ENCODE measurements around the gene WFS1.

The WFS1 gene

GRCh38 chr4:6325788-6326290, 56.2 kb downstream of the WFS1 start:
- DNase-seq (ENCODE audit: low spot score): no peak

- no peak for DNase-seq (ENCODE audit: low spot score)
These were observed 56.8 kb downstream of the WFS1 start for GRCh38 chr4:6326312-6327060.

- DNase-seq (ENCODE audit: low spot score): peak; percentile 72
These were observed 57.7 kb downstream of the WFS1 start for GRCh38 chr4:6327220-6327917.

- no peak for DNase-seq (ENCODE audit: low spot score)
These were observed 58.9 kb downstream of the WFS1 start for GRCh38 chr4:6328526-6328925.

GRCh38 chr4:6329478-6330383, 60.1 kb downstream of the WFS1 start:
- no peak for DNase-seq (ENCODE audit: low spot score)

GRCh38 chr4:6330384-6330767, 60.7 kb downstream of the WFS1 start:
- DNase-seq (ENCODE audit: low spot score): no peak

- peak; percentile 17 for DNase-seq (ENCODE audit: low spot score)
These were observed 61.4 kb downstream of the WFS1 start for GRCh38 chr4:6331018-6331417.

GRCh38 chr4:6331468-6331867, 61.8 kb downstream of the WFS1 start:
- DNase-seq (ENCODE audit: low spot score): no peak

GRCh38 chr4:6332042-6332668, 62.5 kb downstream of the WFS1 start:
- DNase-seq (ENCODE audit: low spot score): no peak

- no peak for DNase-seq (ENCODE audit: low spot score)
These were observed 63.0 kb downstream of the WFS1 start for GRCh38 chr4:6332669-6333050.

GRCh38 chr4:6333301-6334202, 63.9 kb downstream of the WFS1 start:
- DNase-seq (ENCODE audit: low spot score): no peak

GRCh38 chr4:6334203-6334887, 64.7 kb downstream of the WFS1 start:
- DNase-seq (ENCODE audit: low spot score): no peak

- DNase-seq (ENCODE audit: low spot score): no peak
These were observed 65.5 kb downstream of the WFS1 start for GRCh38 chr4:6335040-6335590.

GRCh38 chr4:6336166-6336565, 66.5 kb downstream of the WFS1 start:
- DNase-seq (ENCODE audit: low spot score): no peak

- no peak for DNase-seq (ENCODE audit: low spot score)
These were observed 67.8 kb downstream of the WFS1 start for GRCh38 chr4:6337331-6337935.

GRCh38 chr4:6338175-6338950, 68.7 kb downstream of the WFS1 start:
- no peak for DNase-seq (ENCODE audit: low spot score)

- DNase-seq (ENCODE audit: low spot score): no peak
These were observed 69.5 kb downstream of the WFS1 start for GRCh38 chr4:6338951-6339817.
